K562 (cell line): ENCODE measurements around the gene LRGUK. TPM values are rescaled to one million over a fixed set of nuclear protein-coding genes. Genes with fewer than 3 reads are reported as not detected.

Experiments
- ATAC-seq: fragments of 200-7000 bp; cut with Tn5 transposase; 3 replicates; pipeline ENCODE4 v1.9.1; 2020; ENCODE audit warnings: moderate library complexity
- BruUV-seq: library from RNA; stranded (reverse); fragments of 400-500 nt; replicated peaks from 2 replicates; lab custom pipeline; 2021; lab: Mats Ljungman, UMichigan
- CTCF ChIA-PET: fragments of 300-600 bp; formaldehyde crosslinking; extraction: SDS; loops from one replicate; lab custom pipeline; 2021; ENCODE audit warnings: low intra/inter-chr PET ratio; lab: Yijun Ruan, JAX
- POLR2A ChIA-PET: fragments of 300-600, 350-650 bp; sonication (Branson Sonifier 250); formaldehyde crosslinking; extraction: SDS; loops from one replicate; lab custom pipeline; 2021; ENCODE audit warnings: antibody characterized with exemption, inconsistent platforms; lab: Yijun Ruan, JAX
- DNase-seq, 4 experiments: peaks; one replicate each; pipeline versions ENCODE4 v3.0.0 to v3.0.0-alpha.2; 2011 to 2018; ENCODE audit warnings: low spot score in 3 of 4, mixed read lengths in 3 of 4; ENCODE audit errors: extremely low read depth in 1 of 4
- FAIRE-seq: peaks from 2 replicates; lab custom pipeline; 2011; peaks lifted over from hg19 to GRCh38; lab: Jason Lieb, UNC
- H2AFZ ChIP-seq: 2 replicates; pipeline ENCODE4 v1.6.0; 2011; ENCODE audit warnings: low read depth, low read length, control low read depth, inconsistent platforms
- H3K27ac ChIP-seq: fragments of 200-600 bp; 3 replicates; pipeline ENCODE4 v1.8.0; 2011; ENCODE audit warnings: low read depth, mild to moderate bottlenecking, control low read depth, inconsistent platforms, low read length, moderate library complexity, mixed read lengths; ENCODE audit errors: extremely low read depth
- H3K27me3 ChIP-seq, 2 experiments: fragments of 300-600 bp in 1 of 2; 2 replicates in 1 of 2; 3 replicates in 1 of 2; pipeline versions ENCODE4 v1.6.0 to v1.8.0; 2011; ENCODE audit warnings: inconsistent platforms in 2 of 2, low read length in 2 of 2, mild to moderate bottlenecking in 1 of 2, mixed read lengths in 1 of 2, moderate library complexity in 1 of 2; ENCODE audit not compliant: control insufficient read depth in 2 of 2, insufficient read depth in 2 of 2
- H3K36me3 ChIP-seq: fragments of 300-600 bp; 3 replicates; pipeline ENCODE4 v1.8.0; 2011; ENCODE audit warnings: mild to moderate bottlenecking, low read length, inconsistent platforms; ENCODE audit not compliant: control insufficient read depth, insufficient read depth
- H3K4me1 ChIP-seq, 2 experiments: fragments of 200-600 bp in 1 of 2; replicated peaks in 1 of 2; 2 replicates in 1 of 2; 3 replicates in 1 of 2; pipeline versions ENCODE4 v1.5.1 to v1.8.0; 2011; ENCODE audit warnings: inconsistent platforms in 2 of 2, low read length in 2 of 2, mild to moderate bottlenecking in 1 of 2, mixed read lengths in 1 of 2, moderate library complexity in 1 of 2; ENCODE audit not compliant: control insufficient read depth in 2 of 2, insufficient read depth in 2 of 2
- H3K4me2 ChIP-seq: 2 replicates; pipeline ENCODE4 v1.6.1; 2011; ENCODE audit warnings: low read length, control low read depth, inconsistent platforms, mixed read lengths; ENCODE audit not compliant: insufficient read depth
- H3K4me3 ChIP-seq: fragments of 200-600 bp; sonication (generic), shearing (Covaris generic); 2 replicates; pipeline ENCODE4 v1.5.1; 2016; ENCODE audit warnings: control low read depth, inconsistent platforms
- H3K79me2 ChIP-seq: fragments of 200-600 bp; 3 replicates; pipeline ENCODE4 v1.8.0; 2011; ENCODE audit warnings: low read length, inconsistent platforms; ENCODE audit not compliant: control insufficient read depth, insufficient read depth
- H3K9ac ChIP-seq, 2 experiments: 2 replicates each; pipeline versions ENCODE4 v1.6.0 to v1.6.1; 2011; ENCODE audit warnings: low read depth in 2 of 2, low read length in 2 of 2, control low read depth in 1 of 2, inconsistent platforms in 1 of 2, mild to moderate bottlenecking in 1 of 2, mixed read lengths in 1 of 2; ENCODE audit not compliant: insufficient read depth in 1 of 2
- H3K9me1 ChIP-seq: one replicate; pipeline ENCODE4 v1.6.0; 2011; ENCODE audit warnings: inconsistent platforms, mild to moderate bottlenecking, low read length, moderate library complexity; ENCODE audit not compliant: control insufficient read depth, insufficient read depth
- H3K9me3 ChIP-seq: replicated peaks from 2 replicates; pipeline ENCODE4 v1.5.1; 2011; ENCODE audit warnings: low read depth, low read length, inconsistent platforms; ENCODE audit not compliant: control insufficient read depth, insufficient read depth
- H4K20me1 ChIP-seq: replicated peaks from 2 replicates; pipeline ENCODE4 v1.6.1; 2011; ENCODE audit warnings: low read length, inconsistent platforms, mixed read lengths; ENCODE audit not compliant: control insufficient read depth, insufficient read depth
- CHCHD3 ChIP-seq: fragments of 250-450 bp; sonication (Bioruptor Pico); IDR thresholded peaks from 2 replicates; pipeline ENCODE4 v2.1.2; 2022; ENCODE audit warnings: mild to moderate bottlenecking
- SMAD2 ChIP-seq: fragments of 150-350 bp; IDR thresholded peaks from 2 replicates; pipeline ENCODE4 v1.6.1; 2014; ENCODE audit warnings: low read depth, mild to moderate bottlenecking, low read length
- ZNF764 ChIP-seq: fragments of 250-450 bp; sonication (Bioruptor Pico); IDR thresholded peaks from 2 replicates; pipeline ENCODE4 v1.4.0; 2020; ENCODE audit warnings: low read depth, mild to moderate bottlenecking, moderate library complexity
- WGBS: fragments of 100-300 bp; shearing (Covaris generic); methylation state at CpG from one replicate; pipeline ENCODE4 v1.1.6; 2016; ENCODE audit warnings: low coverage, mixed read lengths; ENCODE audit not compliant: insufficient coverage; ENCODE audit errors: missing lambda C conversion rate; 5-methylcytosine and 5-hydroxymethylcytosine counted together
- in situ Hi-C: fragments of 300-500 bp; cut with MboI; formaldehyde crosslinking; loops from 4 replicates; pipeline ENCODE4 v1.15.0; 2018; ENCODE audit warnings: inconsistent platforms, mixed read lengths
- intact Hi-C: fragments of 100-400 bp; cut with micrococcal nuclease; formaldehyde crosslinking; loops from 2 replicates; pipeline ENCODE4 v1.14.2; 2022
- polyA plus RNA-seq, 8 experiments: library from polyadenylated mRNA; depleted of rRNA in 4 of 8; stranded (reverse) in 5 of 8; unstranded in 3 of 8; fragments of >200 nt; fragmentation: Nextera tagmentation in 2 of 8; fragmentation: Illumina TruSeq in 1 of 8; extraction: Ambion mirVana in 2 of 8; extraction: Trizol in 1 of 8; gene quantifications; 2 replicates each; pipeline versions ENCODE4 v1.2.1 to v1.2.3, GENCODE V29; 2011 to 2014; ENCODE audit warnings: inconsistent platforms in 1 of 8, missing spikeins in 1 of 8
- total RNA-seq, 7 experiments: library from RNA; depleted of rRNA in 6 of 7; stranded (reverse); fragments of >200 nt in 6 of 7; fragmentation: Illumina TruSeq in 2 of 7; extraction: Trizol in 2 of 7; gene quantifications; 2 replicates each; pipeline versions ENCODE4 v1.2.1 to v1.2.3, GENCODE V29; 2011 to 2021; ENCODE audit warnings: low replicate concordance in 1 of 7
- TF ChIP-seq, protein P1 (sequence below), 2 experiments: IDR thresholded peaks; 2 replicates each; pipeline ENCODE4 v1.6.1; 2011; ENCODE audit warnings: borderline replicate concordance in 1 of 2, control low read depth in 1 of 2, low read depth in 1 of 2, low read length in 1 of 2, mild to moderate bottlenecking in 1 of 2, mixed read lengths in 1 of 2, moderate library complexity in 1 of 2; ENCODE audit not compliant: insufficient read depth in 1 of 2, insufficient read length in 1 of 2, poor library complexity in 1 of 2, severe bottlenecking in 1 of 2; ENCODE audit errors: extremely low read depth in 1 of 2
- TF ChIP-seq, protein P2 (sequence below): fragments of 250-450 bp; sonication (Bioruptor Pico); IDR thresholded peaks from 2 replicates; pipeline ENCODE4 v1.8.0; 2022; ENCODE audit warnings: moderate library complexity, mild to moderate bottlenecking, inconsistent platforms

LRGUK gene
- total and polyA plus RNA-seq, 9 of the 15 experiments (the other 6 are each of a cell fraction or from before 2014, with no cell fraction given), result 0.04 to 0.33 (median 0.18) TPM

DNA sequence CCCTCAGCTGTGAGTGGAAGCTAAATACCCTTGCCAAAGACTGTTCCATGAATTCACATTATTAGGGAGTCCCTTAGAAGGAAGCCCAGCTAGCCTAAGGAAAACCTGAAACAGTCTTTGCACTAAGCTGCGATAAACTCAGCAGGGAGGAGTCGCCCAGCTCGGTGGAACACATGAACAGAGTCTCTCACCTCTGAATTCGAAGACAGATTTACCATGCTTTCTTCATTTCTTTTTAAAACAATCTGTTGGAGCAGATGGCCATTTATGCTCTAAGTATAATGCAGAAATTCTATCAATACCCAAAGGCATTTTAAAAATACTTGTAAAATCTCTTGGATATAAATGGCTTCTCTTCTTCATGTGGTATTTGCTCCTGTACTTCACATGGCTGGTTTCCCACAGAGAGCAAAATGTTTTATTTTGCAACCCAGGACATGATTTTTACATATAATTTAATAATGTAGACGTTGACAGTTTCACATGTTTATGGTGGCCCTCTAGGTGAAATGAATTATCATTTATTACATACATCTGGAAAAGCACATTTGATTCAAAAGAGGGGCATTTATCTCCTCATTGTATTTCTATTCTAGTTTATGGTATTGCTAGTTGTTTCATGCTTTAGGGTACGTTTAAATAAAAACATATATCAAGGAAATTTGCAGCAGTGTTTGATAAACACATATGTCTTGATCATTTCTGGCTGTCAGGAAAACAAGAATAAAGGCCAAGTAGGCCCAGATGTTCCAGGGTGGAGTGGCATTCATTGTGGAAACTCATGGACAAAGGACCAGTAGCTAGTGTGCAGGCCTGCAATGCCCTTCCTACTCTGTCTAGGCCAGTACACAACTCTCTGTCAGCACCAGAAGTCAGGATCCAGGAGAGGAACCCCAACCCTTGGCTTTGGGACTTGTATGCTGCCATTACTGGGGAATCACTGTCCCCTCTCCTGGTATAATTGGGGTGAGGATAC, 52.2 kb downstream of the LRGUK start (continued):
- TF ChIP-seq, protein P1, sequence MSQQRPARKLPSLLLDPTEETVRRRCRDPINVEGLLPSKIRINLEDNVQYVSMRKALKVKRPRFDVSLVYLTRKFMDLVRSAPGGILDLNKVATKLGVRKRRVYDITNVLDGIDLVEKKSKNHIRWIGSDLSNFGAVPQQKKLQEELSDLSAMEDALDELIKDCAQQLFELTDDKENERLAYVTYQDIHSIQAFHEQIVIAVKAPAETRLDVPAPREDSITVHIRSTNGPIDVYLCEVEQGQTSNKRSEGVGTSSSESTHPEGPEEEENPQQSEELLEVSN (IDR thresholded peaks at IDR 0.05; ENCODE audit: borderline replicate concordance in 1 of 2, extremely low read depth in 1 of 2, insufficient read depth in 1 of 2, insufficient read length in 1 of 2, low read depth in 1 of 2, low read length in 1 of 2, poor library complexity in 1 of 2, severe bottlenecking in 1 of 2), result peak in 1 of 2 experiments; percentile 38
- TF ChIP-seq CHCHD3 (CRISPR knock-in tag) (no peak), SMAD2 (no peak)
- TF ChIP-seq, protein P2, sequence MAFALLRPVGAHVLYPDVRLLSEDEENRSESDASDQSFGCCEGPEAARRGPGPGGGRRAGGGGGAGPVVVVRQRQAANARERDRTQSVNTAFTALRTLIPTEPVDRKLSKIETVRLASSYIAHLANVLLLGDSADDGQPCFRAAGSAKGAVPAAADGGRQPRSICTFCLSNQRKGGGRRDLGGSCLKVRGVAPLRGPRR (CRISPR knock-in tag), result no peak

DNA sequence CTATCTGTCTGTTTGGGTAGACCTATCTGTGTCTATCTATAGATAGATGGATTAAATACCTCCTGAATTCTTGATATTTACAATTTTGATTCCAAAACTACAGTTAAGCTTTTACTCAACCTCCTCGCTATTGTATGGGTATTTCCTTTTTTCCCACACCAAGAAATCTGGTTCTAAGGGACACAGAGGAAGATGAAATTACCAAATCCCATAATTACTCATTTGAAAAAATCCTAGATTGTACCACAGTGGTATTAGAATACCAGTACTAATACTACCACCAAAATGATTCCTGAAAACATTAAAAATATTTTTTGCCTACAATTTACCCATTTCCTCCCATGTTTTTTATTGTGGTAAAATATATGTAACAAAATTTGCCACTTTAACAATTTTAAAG, 53.2 kb downstream of the LRGUK start:
- Histone ChIP-seq H3K4me1 (peaks cover 0 to 1% of the 10 kb centered on the region in 2 experiments; a peak in 1 of 5 replicates), H2AFZ (no peak overlapping the region), H3K9ac (no peak overlapping the region), H3K4me2 (no peak overlapping the region), H3K27ac (no peak overlapping the region), H3K9me3 (no peaks in the 10 kb centered on the region), H3K9me1 (no peaks in the 10 kb centered on the region), H3K27me3 (no peaks in the 10 kb centered on the region), H3K79me2 (no peaks in the 10 kb centered on the region), H3K36me3 (no peaks in the 10 kb centered on the region), H4K20me1 (no peaks in the 10 kb centered on the region), H3K4me3 (no peak overlapping the region)
- no TSS peak for BruUV-seq
- intact Hi-C loops, result no loop called here
- in situ Hi-C loops, result no loop called here
- POLR2A ChIA-PET, result no interaction called here
- ATAC-seq (no peak), DNase-seq (no peak), FAIRE-seq (no peak)
- TF ChIP-seq ZNF764, result no peak
- WGBS, result 13% methylated on average over 1 of the region's 1 CpG
- CTCF ChIA-PET, result no interaction called here
